Measurements from ENCODE around the gene TMCO1. TPM values are rescaled to one million over a fixed set of nuclear protein-coding genes. Genes with fewer than 3 reads are reported as not detected.

Gene TMCO1
- 74.6 and 102 TPM in 2 replicates for total RNA-seq

GRCh38 chr1:165768513-165769394 is at the start of gene TMCO1:
Gene TMCO1 (minus strand): TSS chr1:165768868. CDS start chr1:165768751, 117 bp downstream.

GRCh38 chr1:165697881-165698760 is 70.5 kb downstream of the TMCO1 start, which contains the start of gene ALDH9A1:
Gene ALDH9A1 (minus strand): TSS chr1:165698562. CDS start chr1:165698558, 4 bp downstream.

Other genes with a start within 250 kb of the TMCO1 start
- gene LRRC52, start 224.9 kb downstream of the TMCO1 start, total RNA-seq: not detected in 2 replicates
- 63.2 and 131 TPM in 2 replicates for gene MGST3, start 137.6 kb downstream of the TMCO1 start, total RNA-seq
- gene ALDH9A1, start 70.3 kb downstream of the TMCO1 start, total RNA-seq: 67.2 and 96.6 TPM in 2 replicates
- 41.2 and 72.7 TPM in 2 replicates for gene UCK2, start 58.7 kb upstream of the TMCO1 start, total RNA-seq

Measured in placental epithelial cell (primary cell).